GM21526 (cell line): Measurements from ENCODE around the gene MTHFSD.
A peak's percentile ranks its signal among the peaks of the same experiment; 100 is the strongest.
"Not testable (repeated sequence)": the region's sequence is repeated elsewhere in the genome, so short reads cannot be mapped to it uniquely, and the experiment has no call there.

ENCODE experiments used
- ATAC-seq: cut with Tn5 transposase; IDR thresholded peaks from one replicate; pipeline ENCODE4 v1.9.1; 2021; ENCODE audit warnings: moderate library complexity; ENCODE audit not compliant: unreplicated experiment, low FRiP score

Gene MTHFSD, protein sequence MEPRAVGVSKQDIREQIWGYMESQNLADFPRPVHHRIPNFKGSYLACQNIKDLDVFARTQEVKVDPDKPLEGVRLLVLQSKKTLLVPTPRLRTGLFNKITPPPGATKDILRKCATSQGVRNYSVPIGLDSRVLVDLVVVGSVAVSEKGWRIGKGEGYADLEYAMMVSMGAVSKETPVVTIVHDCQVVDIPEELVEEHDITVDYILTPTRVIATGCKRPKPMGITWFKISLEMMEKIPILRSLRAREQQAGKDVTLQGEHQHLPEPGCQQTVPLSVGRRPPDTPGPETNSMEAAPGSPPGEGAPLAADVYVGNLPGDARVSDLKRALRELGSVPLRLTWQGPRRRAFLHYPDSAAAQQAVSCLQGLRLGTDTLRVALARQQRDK

DNA sequence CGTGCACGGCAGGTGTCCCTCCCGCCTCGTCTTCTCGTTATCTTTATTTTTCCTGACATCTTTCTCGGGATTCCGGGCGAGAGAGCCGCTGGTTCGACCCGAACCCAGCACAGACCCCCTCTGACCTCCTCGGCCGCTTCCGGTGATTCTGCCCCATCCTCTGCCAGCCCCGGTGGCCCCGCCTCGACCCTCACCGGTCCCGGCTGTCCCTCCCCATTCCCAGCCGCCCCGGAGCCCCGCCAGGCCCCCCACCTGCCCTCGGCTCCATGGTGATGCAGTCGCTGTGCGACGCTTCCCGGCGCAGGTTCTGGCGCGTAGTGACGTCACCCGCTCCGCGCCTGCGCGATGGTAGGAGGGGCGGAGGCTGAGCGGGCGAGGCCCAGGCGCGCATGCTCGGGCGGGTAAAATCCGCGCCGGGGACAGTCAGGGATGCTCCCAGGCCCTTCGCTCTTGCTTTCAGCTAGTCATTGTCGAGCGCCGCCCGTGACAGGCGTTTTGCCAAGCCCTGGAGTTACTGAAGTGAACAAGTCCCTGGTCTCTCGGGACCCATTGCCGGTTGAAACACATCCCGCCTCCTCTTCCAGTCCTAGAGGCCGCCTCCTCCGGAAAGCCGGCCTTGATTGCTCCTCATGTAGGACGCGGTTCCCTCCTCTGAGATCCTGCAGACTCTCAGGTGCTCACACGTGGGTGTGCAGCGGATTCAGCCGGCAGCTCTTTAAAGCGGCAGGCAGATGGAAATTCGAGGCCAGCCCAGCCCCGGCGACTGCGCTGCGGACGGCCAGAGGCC, at the start of gene MTHFSD:
TSS of gene MTHFSD (minus strand) at position 319 of the 787 bp plus-strand sequence. CDS start at position 268, 51 bp downstream.
- peak; percentile 64 for ATAC-seq

DNA sequence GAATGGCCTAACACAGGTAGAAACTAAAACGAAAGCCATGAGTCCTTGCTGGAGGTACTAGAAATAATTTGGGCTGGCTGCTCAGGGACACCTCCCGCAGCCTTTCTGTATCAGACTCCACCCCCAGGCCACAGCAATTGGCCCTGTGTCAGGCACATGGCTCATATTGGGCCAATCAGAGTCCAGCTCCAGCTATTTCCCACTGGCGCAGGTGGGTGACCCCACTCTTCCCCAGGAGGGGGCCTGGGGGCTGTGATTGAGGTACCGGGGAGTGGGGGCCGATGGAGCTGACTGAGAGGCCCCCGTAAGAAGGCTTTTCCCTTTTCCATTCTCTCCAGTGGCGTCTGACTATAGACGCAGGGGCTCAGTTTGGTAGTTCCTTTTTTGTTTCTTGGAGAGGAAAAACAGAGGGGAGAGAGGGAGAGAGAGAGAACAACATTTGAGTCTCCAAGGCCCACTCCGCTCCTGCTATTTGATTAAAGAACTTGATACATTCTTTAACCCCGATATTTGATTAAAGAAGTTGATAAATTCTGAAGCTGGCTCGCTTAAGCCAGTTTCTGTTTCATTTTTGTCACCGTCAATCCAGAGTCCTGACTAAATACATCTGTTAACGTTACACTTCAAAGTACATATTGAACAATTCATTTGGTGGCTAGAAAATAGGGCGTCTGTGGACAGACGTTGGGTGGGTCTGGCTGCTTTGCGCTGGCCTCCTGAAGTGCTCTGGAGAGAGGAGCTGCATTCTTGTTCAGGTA, 49.6 kb upstream of the MTHFSD start:
- peak; percentile 56 for ATAC-seq

DNA sequence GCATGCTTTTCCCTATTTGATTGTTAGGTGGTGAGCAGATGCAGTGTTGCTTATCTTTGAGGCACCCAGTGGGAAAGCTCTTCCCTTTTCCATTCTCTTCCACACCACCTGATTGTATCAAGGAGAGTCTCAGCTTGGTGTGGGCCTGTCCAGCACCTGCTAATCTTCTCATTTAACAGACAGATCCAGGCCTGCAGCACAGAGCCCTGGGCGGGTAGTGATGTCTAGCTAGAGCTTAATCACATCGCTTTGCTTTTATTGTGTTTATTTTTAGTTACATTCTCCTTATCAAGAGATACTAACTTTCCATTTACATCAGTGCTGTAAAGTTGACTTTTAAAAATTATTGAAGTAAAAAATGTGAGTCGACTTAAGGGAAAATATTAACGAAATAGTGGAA, 47.5 kb upstream of the MTHFSD start:
- no peak for ATAC-seq

DNA sequence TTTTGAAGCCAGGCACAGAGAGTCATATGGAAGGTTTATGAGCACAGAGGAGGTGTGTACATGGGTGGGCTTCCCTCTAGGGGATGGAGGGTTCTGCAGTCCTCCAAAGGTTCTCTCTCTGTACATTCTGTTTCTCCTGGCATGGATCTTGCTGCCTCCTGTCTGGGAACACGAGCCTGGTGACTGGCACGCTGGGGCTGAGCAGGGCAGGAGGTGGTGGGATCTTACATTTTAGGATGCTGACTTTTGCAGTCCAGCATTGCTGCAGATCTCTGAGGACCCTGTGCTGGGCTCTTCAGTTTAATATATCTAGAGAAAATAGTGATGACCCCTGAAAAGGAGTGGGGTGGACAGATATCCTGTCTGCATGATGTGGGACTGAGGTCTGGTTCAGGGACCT, 46.3 kb upstream of the MTHFSD start:
- no peak for ATAC-seq

DNA sequence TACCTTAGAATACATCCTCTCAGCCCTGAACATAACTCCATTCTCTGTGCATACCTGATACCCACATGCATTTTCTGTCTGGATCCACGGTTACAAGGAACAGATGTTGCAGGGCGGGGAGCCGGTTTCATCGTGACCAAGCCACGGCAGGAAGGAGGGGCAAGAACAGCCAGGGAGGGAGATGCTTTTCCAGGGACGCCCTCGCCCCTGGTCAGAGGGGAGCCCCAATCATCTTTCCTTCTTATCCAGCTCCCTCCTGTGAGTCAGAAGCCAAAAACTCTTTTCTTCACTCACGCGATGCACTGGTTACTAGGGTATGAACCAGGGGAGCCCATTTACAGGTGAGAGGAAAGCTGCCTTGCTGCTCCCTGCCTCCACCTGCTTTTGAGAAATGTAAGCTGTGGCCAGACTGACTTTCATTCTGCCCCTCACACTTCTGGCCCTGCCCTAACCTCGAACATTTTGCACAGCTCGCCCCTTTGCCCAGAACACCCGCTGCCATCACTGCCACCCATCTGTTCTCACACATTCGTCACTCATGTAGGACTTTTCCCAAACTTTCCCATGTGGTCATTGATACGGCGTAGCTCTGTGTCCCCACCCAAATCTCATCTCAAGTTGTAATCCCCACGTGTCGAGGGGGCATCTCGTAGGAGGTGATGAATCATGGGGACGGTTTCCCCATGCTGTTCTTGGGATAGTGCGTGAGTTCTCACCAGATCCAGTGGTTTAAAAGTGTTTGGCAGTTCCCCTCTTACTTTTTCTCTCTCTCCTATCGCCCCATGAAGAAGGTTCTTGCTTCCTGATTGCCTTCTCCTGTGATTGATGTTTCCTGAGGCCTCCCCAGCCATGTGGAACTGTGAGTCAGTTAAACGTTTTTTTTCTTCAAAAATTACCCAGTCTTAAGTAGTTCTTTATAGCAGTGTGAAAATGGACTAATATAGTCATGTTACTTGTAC, 43.9 kb upstream of the MTHFSD start:
- ATAC-seq, result no peak

GRCh38 chr16:86597880-86598606, 43.0 kb upstream of the MTHFSD start:
- ATAC-seq, result no peak

- ATAC-seq, result no peak
Observed at GRCh38 chr16:86597126-86597879, 42.3 kb upstream of the MTHFSD start.

DNA sequence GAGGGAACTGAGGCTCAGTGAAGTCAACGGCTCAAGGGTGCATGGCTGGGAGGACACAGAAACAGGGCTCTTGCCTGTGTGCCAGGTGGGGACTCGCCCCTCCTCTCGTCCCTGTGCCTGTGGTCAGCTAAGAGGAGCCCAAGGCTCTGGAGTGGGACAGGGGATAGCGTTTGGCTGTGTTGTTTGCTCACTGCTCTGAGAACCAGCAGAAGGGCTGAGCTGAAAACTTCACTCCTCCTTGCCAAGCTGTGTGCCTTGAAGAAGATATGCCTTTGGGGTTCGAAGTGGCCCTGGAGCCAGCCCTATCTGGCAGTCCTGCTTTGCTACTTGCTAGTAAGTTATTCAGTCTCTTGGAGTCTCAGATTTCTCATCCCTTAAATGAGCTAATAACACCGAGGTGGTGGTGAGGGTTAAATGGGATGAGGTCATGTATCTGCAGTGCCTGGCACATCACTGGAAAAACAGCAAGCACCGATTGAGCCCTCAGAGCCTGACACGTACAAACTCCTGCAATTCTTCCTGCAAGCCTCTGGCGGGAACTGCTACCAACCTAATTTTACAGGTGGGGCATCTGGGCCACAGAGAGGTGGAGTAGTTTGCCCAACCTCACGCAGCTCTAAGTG, 41.1 kb upstream of the MTHFSD start:
- no peak for ATAC-seq

DNA sequence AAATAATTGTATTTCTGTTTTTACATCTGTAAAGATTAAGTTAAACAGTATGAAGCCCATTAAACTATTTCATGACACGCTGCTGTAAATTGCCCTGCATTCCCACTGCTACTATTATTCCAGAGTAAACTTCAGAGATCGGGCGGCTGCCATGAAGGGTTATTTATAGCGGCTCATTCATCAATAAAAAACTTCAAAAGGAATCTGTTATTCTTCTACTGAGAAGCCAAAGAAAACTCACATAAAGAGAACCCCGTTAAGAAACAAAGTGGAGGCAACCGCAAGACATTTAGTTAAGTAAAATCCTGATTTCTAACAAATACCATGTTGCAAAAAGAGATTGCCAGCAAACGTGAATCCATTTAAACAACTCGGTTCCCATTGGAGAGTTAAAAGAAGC, 39.7 kb upstream of the MTHFSD start:
- no peak for ATAC-seq

- ATAC-seq, result no peak
Observed at GRCh38 chr16:86593913-86594620, 39.0 kb upstream of the MTHFSD start.

- no peak for ATAC-seq
Observed at GRCh38 chr16:86591270-86591669, 36.2 kb upstream of the MTHFSD start.

DNA sequence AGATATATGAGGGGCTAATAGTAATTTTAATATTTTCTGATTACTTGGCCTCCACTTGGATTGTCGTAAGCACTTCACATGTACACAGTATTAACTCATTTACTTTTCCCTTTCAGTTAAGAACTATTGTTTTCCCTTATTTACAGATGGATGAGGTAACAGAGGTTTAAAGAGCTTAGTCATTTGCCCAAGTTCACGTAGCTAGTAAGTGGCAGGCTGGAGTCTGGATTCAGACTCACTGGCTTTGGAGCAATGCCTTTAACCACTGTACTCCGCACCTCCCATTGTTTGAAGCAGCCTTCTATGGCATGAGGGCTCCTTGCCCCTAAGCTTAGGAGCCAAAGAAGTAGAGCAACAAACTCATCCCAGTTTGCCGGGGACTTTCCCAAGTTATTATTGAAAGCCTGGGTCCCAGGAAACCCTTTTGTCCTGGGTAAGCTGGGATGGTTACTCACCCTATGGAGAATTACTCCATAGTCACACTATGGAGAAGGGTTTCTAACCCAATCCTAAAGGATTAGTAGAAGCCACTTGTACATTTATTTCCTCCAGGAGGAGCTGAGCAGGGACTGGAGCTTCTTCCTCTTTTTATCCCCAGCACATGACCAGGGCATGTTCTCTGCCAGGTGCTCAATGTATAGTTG, 35.6 kb upstream of the MTHFSD start:
- ATAC-seq, result no peak

DNA sequence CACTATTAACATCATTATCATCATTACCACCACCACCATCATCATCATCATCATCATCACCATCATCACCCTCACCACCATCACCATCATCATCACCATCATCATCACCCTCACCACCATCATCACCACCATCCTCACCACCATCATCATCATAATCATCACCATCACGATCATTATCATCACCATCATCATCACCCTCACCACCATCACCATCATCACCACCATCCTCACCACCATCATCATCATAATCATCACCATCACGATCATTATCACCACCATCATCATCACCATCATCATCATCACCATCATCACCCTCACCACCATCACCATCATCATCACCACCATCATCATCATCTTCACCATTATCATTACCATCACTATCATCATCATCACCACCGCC, 32.9 kb upstream of the MTHFSD start:
- ATAC-seq, result not testable (repeated sequence)

- ATAC-seq, result no peak
Observed at GRCh38 chr16:86587487-86587886, 32.5 kb upstream of the MTHFSD start.

GRCh38 chr16:86585821-86586611, 31.0 kb upstream of the MTHFSD start:
- no peak for ATAC-seq
